ENCODE results near the gene HOMER2.
"Not testable (repeated sequence)": the region's sequence is repeated elsewhere in the genome, so short reads cannot be mapped to it uniquely, and the experiment has no call there.

The HOMER2 gene

GRCh38 chr15:82830427-82831173 lies 121.9 kb downstream of the HOMER2 start:
- DNase-seq: no peak

GRCh38 chr15:82829234-82829633 lies 123.3 kb downstream of the HOMER2 start:
- no peak for DNase-seq

GRCh38 chr15:82828075-82828474 lies 124.4 kb downstream of the HOMER2 start:
- no peak for DNase-seq

GRCh38 chr15:82823049-82823448 lies 129.5 kb downstream of the HOMER2 start:
- DNase-seq: no peak

GRCh38 chr15:82821851-82822250 lies 130.7 kb downstream of the HOMER2 start:
- not testable (repeated sequence) for DNase-seq

- not testable (repeated sequence) for DNase-seq
Measured at GRCh38 chr15:82821396-82821795, 131.1 kb downstream of the HOMER2 start.

- no peak for DNase-seq
Measured at GRCh38 chr15:82820128-82820527, 132.4 kb downstream of the HOMER2 start.

GRCh38 chr15:82812994-82813393 lies 139.5 kb downstream of the HOMER2 start:
- no peak for DNase-seq

GRCh38 chr15:82810890-82811426 lies 141.6 kb downstream of the HOMER2 start:
- peak; percentile 9 for DNase-seq

- no peak for DNase-seq
Measured at GRCh38 chr15:82810061-82810889, 142.2 kb downstream of the HOMER2 start.

GRCh38 chr15:82809308-82810060 lies 143.0 kb downstream of the HOMER2 start, which contains the start of gene WHAMM:
Gene WHAMM, plus strand, starts transcription at chr15:82809628. Its CDS starts 99 bp downstream, at chr15:82809727.
- peak; percentile 75 for DNase-seq

- no peak for DNase-seq
Measured at GRCh38 chr15:82808634-82809041, 143.9 kb downstream of the HOMER2 start.

GRCh38 chr15:82807920-82808633 lies 144.4 kb downstream of the HOMER2 start:
- DNase-seq: no peak

- DNase-seq: peak; percentile 9
Measured at GRCh38 chr15:82805994-82806406, 146.5 kb downstream of the HOMER2 start, which contains the start of gene FSD2. Gene FSD2, minus strand, starts transcription at chr15:82806069. Its CDS starts 18,679 bp downstream, at chr15:82787390.

- no peak for DNase-seq
Measured at GRCh38 chr15:82804575-82804949, 148.0 kb downstream of the HOMER2 start.

GRCh38 chr15:82803793-82804574 lies 148.5 kb downstream of the HOMER2 start:
- DNase-seq: no peak

GRCh38 chr15:82802497-82802896 lies 150.0 kb downstream of the HOMER2 start:
- DNase-seq: no peak

- no peak for DNase-seq
Measured at GRCh38 chr15:82799183-82799841, 153.2 kb downstream of the HOMER2 start.

Data from DMS79 treated with DMSO at 0.1 percent for 48 hours (cell line).